PFSK-1 (cell line): Measurements from ENCODE around the gene PLPPR5.

ENCODE experiments used
- FOXP2 ChIP-seq: optimal IDR thresholded peaks from 2 replicates; pipeline ENCODE3; 2011; ENCODE audit warnings: borderline replicate concordance, control low read depth, inconsistent platforms; ENCODE audit not compliant: insufficient read depth; ENCODE audit errors: extremely low read length, extremely low read depth
- POLR2AphosphoS5 ChIP-seq: IDR thresholded peaks from 2 replicates; pipeline ENCODE4 v1.6.1; 2012; ENCODE audit warnings: low read depth, mild to moderate bottlenecking, control low read depth, low read length, moderate library complexity
- REST ChIP-seq, 2 experiments: IDR thresholded peaks; 2 replicates each; pipeline versions ENCODE4 v1.6.1 to v1.8.0; 2011 to 2012; ENCODE audit warnings: low read depth in 2 of 2, low read length in 2 of 2, control low read depth in 1 of 2, inconsistent platforms in 1 of 2, mild to moderate bottlenecking in 1 of 2, moderate library complexity in 1 of 2; ENCODE audit not compliant: insufficient read depth in 1 of 2
- SIN3A ChIP-seq: IDR thresholded peaks from 2 replicates; pipeline ENCODE4 v1.6.1; 2012; ENCODE audit warnings: mild to moderate bottlenecking, low read length, moderate library complexity, borderline replicate concordance; ENCODE audit not compliant: insufficient read depth
- TAF1 ChIP-seq: IDR thresholded peaks from 2 replicates; pipeline ENCODE4 v1.6.1; 2012; ENCODE audit warnings: low read length, control low read depth, borderline replicate concordance; ENCODE audit not compliant: insufficient read depth

PLPPR5 gene

GRCh38 chr1:98919211-98919610, 85.5 kb downstream of the PLPPR5 start:
- TF ChIP-seq REST (IDR thresholded peaks at IDR 0.05; ENCODE audit: insufficient read depth in 1 of 2, low read depth in 2 of 2, low read length in 2 of 2) (no peak), SIN3A (no peak), TAF1 (no peak), POLR2AphosphoS5 (no peak), FOXP2 (no peak)

DNA sequence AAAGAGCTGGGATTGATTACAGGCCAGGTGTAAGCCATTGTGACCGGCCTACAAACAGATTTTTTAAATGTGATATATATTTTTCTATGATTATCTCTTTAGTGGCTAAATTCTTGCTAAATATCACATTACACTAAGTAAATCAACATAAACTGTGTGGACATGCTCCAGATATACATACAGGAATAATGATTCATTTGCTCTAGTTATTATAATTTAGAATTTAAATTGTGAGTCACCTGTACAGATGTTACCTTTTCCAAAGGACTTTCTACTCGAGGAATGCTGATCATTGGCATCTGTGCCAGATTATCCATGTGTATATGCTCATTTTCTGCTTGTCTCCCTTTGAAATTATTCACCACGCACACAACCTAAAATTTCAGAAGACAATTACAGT, 90.1 kb downstream of the PLPPR5 start:
- TF ChIP-seq POLR2AphosphoS5, result no peak
- TF ChIP-seq FOXP2, result no peak
- TF ChIP-seq REST (IDR thresholded peaks at IDR 0.05; ENCODE audit: insufficient read depth in 1 of 2, low read depth in 2 of 2, low read length in 2 of 2), result no peak
- TF ChIP-seq SIN3A, result no peak
- TF ChIP-seq TAF1, result no peak

DNA sequence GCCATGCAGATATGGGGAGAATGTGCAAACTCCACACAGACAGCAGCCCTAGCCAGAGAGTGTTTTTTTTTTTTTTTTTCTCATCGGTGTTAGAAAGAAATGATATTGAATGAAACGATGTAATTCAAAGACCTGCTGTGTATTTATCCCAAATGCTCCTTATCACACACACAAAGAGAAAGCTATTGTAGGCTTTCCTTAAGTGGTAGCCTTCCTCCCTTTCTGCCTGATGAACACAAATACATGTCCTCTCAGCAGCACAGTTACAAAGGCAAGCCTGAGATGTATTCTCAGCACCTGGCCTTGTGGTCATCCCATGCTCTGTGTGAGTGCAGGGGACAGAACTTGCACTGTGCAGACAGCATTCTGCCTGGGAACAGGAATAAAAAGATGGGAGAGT, 93.8 kb downstream of the PLPPR5 start:
- TF ChIP-seq TAF1, result no peak
- no peak for TF ChIP-seq FOXP2
- no peak for TF ChIP-seq SIN3A
- no peak for TF ChIP-seq REST (IDR thresholded peaks at IDR 0.05; ENCODE audit: insufficient read depth in 1 of 2, low read depth in 2 of 2, low read length in 2 of 2)
- no peak for TF ChIP-seq POLR2AphosphoS5

DNA sequence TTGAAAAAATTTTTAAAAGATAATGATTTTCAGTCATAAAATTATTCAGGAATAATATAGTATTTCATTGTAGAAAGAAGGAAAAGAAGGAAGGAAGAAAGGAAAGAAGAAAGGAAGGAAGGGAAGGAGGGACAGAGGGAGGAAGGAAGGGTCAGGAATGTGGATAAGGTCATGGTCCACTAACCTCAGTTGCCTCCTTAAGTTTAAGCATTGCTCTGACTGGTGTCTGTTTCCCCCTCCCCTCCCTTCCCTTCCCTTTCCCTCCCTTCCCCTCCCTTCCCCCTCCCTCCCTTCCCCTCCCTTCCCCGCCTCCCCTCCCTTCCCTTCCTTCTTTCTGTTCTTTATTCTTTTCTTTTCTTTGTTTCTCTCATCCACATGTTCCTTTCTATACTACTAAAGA, 95.7 kb downstream of the PLPPR5 start:
- TF ChIP-seq POLR2AphosphoS5, result no peak
- no peak for TF ChIP-seq SIN3A

GRCh38 chr1:98906809-98907208, 97.9 kb downstream of the PLPPR5 start:
- no peak for TF ChIP-seq TAF1
- TF ChIP-seq FOXP2, result no peak
- TF ChIP-seq POLR2AphosphoS5, result no peak
- TF ChIP-seq REST (IDR thresholded peaks at IDR 0.05; ENCODE audit: insufficient read depth in 1 of 2, low read depth in 2 of 2, low read length in 2 of 2), result no peak
- no peak for TF ChIP-seq SIN3A

GRCh38 chr1:98906361-98906760, 98.3 kb downstream of the PLPPR5 start:
- TF ChIP-seq FOXP2 (no peak), REST (IDR thresholded peaks at IDR 0.05; ENCODE audit: insufficient read depth in 1 of 2, low read depth in 2 of 2, low read length in 2 of 2) (no peak), TAF1 (no peak), POLR2AphosphoS5 (no peak), SIN3A (no peak)
